HG03378 (cell line): Measurements from ENCODE around the gene CHRM4.
"Not testable (repeated sequence)": the region's sequence is repeated elsewhere in the genome, so short reads cannot be mapped to it uniquely, and the experiment has no call there.

Experiments
- ATAC-seq: cut with Tn5 transposase; IDR thresholded peaks from one replicate; pipeline ENCODE4 v1.9.1; 2021; ENCODE audit warnings: mild to moderate bottlenecking, moderate library complexity; ENCODE audit not compliant: unreplicated experiment

Gene CHRM4

DNA sequence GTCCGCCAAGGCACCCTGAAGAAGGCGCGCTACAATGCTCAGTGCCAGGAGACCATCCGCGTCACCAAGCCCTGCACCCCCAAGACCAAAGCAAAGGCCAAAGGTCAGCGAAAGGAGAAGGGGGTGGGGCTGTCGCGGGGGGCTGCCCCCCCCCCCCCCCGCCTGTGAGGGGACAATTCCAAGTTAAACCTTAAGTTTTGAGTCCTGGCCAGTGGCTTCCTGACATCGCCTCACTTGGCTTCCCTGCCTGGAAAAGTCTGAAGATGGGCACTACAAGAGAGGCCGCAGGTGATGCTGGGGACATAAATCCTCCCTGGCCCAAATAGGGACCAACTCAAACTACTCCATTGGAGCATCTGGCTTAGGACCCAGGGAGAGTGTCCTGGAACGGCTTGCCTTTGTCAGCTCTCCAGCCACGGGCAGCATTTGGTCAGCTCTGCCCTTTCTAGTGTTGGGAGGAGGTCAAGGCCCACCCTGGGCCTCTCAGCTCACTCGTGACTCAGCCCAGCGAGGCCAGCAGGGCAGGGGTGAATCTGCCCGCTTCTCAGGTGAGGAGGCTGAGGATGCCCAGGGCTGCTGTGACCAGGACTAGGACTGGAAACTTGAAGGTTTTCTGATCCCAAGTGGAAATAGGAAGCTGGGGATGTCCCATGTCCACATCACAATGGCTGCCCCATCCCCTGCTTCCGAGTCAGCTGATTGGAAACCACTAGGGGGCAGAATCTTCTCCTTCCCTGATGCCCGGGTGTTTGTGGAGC is 8.8 kb downstream of the CHRM4 start:
- ATAC-seq, result no peak

GRCh38 chr11:46381819-46382645 is 9.5 kb downstream of the CHRM4 start:
- ATAC-seq, result no peak

DNA sequence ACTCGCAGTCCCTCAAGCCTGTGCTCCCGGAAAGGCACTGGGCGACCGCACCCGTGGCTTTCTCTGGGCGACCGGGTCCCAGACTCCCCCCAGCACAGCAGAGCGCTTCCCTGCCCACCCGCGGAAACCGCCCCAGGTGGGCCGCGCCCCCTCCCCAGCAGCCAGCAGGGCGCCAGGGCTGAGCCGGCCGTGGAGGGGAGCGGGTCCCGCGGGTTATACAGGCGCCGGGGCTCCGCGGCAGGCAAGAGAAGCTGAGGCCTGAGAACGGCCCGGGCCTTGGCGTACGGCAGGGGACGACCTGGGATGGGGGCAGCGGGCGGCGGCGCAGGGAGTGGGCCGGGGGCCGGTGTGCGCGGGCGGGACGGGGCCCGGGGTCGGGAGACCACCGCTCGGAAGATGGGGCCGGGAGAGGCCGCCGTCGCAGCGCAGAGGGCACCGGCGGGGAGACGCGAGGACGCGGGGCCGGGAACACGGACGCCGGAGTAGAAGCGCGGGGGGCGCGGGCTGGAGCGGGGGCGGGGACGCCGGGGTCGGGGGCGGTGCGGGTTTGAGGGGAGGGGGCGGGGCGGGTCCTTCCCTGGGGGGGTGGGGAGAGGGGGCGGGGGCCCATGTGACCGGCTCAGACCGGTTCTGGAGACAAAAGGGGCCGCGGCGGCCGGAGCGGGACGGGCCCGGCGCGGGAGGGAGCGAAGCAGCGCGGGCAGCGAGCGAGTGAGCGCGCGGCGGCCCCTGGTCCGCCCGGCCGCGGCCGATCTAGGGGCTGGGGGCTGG is 10.3 kb downstream of the CHRM4 start, which contains the start of gene MDK:
Gene MDK (plus strand): TSS at position 622 of the 771 bp plus-strand sequence. CDS start 389 bp downstream, outside the sequence.
- ATAC-seq, result no peak

GRCh38 chr11:46380340-46381047 is 11.1 kb downstream of the CHRM4 start:
- no peak for ATAC-seq

DNA sequence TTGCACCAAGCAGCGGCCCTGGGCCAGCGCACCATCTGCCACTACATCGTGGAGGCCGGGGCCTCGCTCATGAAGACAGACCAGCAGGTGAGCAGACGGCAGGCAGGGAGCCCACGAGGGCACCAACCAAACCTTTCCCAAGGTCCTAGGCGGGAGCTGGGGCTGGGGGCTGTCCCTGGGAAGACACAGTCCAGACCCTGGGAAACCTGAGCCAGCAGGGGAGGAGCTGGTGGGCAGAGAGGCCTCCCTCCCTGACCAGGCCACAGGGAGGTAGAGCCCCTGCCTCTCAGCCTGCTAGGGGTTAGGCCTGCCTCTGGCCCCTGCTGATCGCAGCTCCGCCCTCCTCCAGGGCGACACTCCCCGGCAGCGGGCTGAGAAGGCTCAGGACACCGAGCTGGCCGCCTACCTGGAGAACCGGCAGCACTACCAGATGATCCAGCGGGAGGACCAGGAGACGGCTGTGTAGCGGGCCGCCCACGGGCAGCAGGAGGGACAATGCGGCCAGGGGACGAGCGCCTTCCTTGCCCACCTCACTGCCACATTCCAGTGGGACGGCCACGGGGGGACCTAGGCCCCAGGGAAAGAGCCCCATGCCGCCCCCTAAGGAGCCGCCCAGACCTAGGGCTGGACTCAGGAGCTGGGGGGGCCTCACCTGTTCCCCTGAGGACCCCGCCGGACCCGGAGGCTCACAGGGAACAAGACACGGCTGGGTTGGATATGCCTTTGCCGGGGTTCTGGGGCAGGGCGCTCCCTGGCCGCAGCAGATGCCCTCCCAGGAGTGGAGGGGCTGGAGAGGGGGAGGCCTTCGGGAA is 11.9 kb downstream of the CHRM4 start:
- ATAC-seq, result not testable (repeated sequence)

DNA sequence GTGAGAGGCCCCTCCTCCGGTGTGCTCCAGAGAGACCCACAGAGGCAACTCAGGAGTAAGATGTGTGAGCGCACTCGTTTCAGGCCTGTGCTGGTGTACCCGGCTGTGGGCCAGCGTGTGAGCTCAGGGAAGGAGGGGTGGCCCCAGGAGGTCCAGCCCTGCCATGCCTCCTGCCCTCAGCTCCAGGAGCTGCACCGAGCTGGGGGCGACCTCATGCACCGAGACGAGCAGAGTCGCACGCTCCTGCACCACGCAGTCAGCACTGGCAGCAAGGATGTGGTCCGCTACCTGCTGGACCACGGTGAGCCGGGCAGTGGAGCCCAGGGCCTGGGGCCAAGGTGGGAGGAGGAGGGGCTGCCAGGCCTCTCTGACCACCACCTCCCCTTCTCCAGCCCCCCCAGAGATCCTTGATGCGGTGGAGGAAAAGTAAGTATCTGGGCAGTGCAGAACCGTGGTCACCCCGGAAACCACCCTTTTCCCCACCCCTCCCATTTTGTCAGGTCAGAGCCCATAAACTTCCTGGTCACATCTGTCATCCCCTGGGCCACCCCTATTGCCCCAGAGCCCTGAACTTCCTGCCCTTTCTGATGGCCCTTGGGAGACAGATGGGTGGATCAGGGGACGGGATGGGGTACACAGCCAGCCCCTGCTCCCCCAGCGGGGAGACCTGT is 12.6 kb downstream of the CHRM4 start:
- ATAC-seq, result no peak

GRCh38 chr11:46378296-46378695 is 13.3 kb downstream of the CHRM4 start:
- no peak for ATAC-seq

GRCh38 chr11:46377831-46378230 is 13.7 kb downstream of the CHRM4 start:
- ATAC-seq, result no peak

DNA sequence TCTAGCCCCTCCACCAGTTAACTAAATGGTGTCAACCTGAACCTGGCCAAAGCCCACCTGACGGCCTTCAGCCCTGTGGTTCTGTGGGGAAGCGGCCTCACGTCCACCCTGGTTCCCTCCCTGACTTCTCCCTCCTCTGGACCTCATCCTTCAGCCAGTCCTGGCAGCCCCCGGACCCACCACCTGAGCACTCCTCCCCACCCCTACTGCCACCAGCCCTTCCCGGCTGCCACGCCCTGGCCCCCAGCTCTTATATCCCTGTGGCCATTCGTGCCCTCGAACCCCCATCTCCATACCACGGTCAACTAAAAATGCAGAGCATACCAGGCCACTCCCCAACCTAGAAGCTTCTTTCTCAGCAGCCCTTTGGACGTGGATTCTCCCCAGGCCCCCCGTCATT is 14.3 kb downstream of the CHRM4 start:
- ATAC-seq, result no peak

DNA sequence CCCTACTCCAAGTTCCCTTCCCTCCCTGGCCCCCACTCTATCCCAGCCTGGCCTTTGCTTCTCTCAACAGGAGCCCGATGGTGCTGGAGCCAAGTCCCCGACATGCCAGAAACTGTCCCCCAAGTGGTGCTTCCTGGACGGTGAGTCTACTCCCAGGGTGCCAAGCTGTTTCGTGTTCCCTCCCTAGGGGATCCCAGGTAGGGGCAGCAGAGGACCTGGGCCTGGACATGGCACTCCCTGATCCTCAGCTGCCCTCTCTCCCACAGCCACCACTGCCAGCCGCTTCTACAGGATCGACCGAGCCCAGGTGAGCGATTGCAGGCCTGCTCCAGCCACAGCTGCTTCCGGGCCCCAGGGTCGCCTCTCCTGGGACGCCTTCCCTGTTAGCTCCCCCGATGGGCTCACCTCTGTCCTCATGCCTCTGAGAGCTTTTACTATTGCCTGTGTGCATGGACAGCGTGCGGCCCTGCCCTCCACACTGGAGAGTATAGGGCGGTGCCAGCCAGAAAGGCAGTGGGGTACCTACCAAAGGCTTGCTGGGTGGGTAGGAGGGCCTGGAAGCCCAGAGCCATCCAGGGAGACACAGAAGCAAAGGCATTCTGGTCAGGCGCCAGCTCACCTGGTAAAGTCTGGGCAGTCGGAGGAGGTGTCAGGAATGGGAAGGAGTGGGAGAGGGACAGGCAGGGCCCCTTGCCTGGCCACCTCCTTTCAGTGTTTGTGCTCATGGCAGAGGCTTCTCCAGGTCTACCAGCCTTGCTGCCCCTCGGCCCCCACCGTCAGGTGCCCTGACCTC is 15.1 kb downstream of the CHRM4 start:
- no peak for ATAC-seq

DNA sequence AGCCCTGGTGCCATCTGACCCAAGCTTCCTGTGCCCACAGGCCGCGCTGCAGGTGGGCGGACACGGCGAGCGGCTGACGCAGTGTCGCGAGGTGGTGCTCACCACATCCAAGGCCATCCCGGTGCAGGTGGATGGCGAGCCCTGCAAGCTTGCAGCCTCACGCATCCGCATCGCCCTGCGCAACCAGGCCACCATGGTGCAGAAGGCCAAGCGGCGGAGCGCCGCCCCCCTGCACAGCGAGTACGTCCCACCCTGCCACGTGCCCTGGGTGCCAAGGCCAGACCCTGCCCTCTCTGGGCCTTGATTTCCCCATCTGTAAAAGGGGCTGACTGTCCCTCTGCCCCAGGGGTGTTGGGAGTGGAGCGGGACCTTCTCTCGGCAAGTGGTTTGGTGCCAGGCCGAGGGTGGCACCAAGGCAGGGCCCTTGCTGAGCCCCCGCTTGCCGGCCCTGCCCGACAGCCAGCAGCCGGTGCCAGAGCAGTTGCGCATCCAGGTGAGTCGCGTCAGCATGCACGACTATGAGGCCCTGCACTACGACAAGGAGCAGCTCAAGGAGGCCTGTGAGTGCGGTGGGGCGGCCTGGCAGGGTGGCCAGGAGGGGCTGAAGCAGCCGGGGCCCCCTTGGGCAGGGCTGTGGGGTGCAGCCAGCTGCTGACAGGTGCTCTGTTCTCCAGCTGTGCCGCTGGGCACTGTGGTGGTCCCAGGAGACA is 16.0 kb downstream of the CHRM4 start:
- no peak for ATAC-seq

GRCh38 chr11:46374815-46375214 is 16.8 kb downstream of the CHRM4 start:
- ATAC-seq, result no peak

GRCh38 chr11:46373787-46374740 is 17.5 kb downstream of the CHRM4 start:
- no peak for ATAC-seq

DNA sequence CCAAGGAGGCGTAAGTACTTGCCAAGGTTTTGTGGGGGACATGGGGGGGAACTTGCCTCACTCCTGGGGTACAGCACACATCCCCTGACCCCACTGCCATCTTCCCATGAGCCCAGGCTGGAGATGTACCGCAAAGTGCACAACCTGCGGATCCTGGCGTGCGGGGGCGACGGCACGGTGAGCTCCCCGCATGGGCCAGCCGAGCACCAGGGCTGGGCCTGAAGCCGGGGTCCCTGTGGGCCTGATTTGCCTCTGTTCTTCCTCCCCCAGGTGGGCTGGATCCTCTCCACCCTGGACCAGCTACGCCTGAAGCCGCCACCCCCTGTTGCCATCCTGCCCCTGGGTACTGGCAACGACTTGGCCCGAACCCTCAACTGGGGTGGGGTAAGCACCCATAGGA is 19.1 kb downstream of the CHRM4 start:
- not testable (repeated sequence) for ATAC-seq

GRCh38 chr11:46372086-46372485 is 19.5 kb downstream of the CHRM4 start:
- ATAC-seq, result no peak

- ATAC-seq, result not testable (repeated sequence)
Observed at GRCh38 chr11:46371262-46371661, 20.3 kb downstream of the CHRM4 start.

- ATAC-seq, result no peak
Observed at GRCh38 chr11:46370253-46370652, 21.3 kb downstream of the CHRM4 start.
